ENCODE data around the gene TMEM81.

DNA sequence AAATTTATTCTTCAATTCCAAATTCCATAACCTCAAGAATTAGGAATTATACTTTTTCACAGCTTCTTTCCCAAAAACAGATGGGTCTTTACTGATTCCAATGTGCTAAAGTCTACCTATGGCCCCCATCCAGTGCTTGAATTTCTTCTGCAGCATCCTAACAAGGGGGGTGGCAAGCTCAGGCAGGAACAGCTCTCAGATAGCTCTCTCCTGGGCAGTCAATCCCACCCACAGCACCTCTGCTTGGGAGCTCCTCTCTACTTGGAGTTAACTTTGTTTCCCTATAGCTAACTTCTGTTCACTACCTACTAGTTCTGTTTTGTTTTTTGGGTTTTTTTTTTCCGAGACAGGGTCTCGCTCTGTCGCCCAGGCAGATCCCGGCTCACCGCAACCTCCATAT, 25.5 kb upstream of the TMEM81 start:
- no peak for TF ChIP-seq CTCF (IDR thresholded peaks at IDR 0.05; ENCODE audit: low read depth, low read length)
- no peak for TF ChIP-seq EZH2phosphoT487 (IDR thresholded peaks at IDR 0.05; ENCODE audit: low read depth)

Data from OCI-LY3 (cell line).